GM18507 (cell line): ENCODE data around the gene FGF5.
"Not testable (repeated sequence)": the region's sequence is repeated elsewhere in the genome, so short reads cannot be mapped to it uniquely, and the experiment has no call there.

Experiments
- DNase-seq: peaks from one replicate; pipeline ENCODE4 v3.0.0; 2011; ENCODE audit warnings: low read depth; ENCODE audit not compliant: insufficient read length; ENCODE audit errors: extremely low spot score
- FAIRE-seq: peaks from 2 replicates; lab custom pipeline; 2011; peaks lifted over from hg19 to GRCh38; lab: Jason Lieb, UNC

The FGF5 gene

DNA sequence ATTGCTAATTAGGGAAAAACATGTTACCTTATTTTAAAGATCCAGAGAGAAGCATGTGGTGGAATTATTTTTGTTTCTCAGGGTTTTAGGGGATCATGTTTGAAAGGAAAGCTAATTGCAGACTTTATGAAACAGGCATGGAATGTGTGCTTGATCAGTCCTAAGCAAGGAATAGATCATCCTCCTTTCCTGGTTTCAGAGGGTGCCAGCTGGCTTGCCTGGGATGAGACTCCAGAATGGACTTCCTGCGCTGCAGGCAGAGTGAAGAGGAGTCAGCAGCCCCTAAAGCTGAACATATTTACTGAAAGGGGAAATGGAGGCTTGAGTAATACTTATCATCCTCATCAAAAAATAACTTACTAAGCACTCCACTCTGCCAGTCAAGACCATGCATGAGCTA is 13.3 kb downstream of the FGF5 start:
- FAIRE-seq: no peak
- DNase-seq: no peak

DNA sequence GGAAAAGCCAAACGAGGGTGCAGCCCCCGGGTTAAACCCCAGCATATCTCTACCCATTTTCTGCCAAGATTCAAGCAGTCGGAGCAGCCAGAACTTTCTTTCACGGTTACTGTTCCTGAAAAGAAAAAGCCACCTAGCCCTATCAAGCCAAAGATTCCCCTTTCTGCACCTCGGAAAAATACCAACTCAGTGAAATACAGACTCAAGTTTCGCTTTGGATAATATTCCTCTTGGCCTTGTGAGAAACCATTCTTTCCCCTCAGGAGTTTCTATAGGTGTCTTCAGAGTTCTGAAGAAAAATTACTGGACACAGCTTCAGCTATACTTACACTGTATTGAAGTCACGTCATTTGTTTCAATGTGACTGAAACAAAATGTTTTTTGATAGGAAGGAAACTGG is 20.0 kb downstream of the FGF5 start:
- FAIRE-seq (no peak), DNase-seq (no peak)

DNA sequence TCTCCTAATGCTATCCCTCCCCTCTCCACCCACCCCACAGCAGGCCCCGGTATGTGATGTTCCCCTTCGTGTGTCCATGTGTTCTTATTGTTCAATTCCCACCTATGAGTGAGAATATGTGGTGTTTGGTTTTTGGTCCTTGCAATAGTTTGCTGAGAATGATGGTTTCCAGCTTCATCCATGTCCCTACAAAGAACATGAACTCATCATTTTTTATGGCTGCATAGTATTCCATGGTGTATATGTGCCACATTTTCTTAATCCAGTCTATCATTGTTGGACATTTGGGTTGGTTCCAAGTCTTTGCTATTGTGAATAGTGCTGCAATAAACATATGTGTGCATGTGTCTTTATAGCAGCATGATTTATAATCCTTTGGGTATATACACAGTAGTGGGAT is 24.2 kb downstream of the FGF5 start:
- not testable (repeated sequence) for FAIRE-seq, DNase-seq

DNA sequence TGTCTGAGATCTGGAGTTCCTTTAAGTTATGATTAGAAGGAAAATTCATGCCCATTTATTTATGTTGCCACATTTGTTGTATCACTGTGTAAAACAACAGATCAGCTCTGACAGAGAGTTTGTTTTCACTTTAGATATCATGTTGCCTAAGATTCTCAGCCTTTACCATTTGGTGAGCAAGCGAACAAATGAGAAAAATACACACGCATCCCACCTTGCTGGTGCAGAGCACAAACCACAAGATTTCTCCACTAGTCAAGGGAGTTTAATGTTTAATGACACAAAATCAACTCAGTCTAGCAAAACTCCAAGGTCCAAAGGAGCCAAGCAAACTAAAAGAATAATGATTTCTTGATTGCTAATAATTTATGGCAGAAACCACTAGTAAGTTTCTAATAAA is 27.7 kb downstream of the FGF5 start:
- FAIRE-seq (no peak), DNase-seq (no peak)

DNA sequence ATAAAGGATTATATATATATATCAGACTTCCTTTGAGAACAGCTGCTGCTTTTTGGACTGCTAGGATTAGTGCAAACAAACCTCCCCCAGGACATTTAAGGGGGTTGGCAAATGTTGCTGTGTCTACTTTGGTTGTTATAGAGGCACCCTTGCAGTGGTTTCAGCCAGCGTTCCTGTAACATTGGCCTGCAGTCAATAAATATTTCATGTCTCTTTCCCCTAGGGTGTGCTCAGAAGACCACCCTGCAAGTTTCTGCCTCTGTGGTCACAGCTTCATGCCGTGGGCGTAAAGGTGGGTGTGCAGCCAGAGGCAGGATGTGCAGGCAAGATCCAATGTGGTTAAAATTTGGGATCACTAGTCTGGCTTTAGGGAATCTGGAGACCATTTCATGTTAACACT is 28.9 kb downstream of the FGF5 start:
- DNase-seq: no peak
- no peak for FAIRE-seq

DNA sequence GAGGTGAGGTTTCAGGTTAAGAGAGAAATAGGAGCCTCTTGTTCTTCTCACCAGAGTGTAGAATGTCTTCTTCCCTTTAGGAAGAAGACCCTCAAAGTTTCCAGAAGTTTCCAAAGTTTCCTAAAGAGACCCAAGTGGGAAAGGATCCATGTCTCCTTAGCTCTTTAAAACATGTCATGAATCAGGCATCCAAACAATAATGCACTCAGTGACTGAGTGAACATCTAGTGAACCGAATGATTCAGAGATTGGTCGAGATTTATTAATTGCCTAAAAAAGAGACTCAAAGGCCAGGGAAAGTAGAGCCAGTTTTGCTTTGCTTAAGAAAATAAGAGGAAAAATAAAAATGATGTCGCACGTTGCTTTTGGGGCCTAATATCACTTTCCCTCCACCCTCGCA is 29.4 kb downstream of the FGF5 start:
- no peak for DNase-seq
- no peak for FAIRE-seq

DNA sequence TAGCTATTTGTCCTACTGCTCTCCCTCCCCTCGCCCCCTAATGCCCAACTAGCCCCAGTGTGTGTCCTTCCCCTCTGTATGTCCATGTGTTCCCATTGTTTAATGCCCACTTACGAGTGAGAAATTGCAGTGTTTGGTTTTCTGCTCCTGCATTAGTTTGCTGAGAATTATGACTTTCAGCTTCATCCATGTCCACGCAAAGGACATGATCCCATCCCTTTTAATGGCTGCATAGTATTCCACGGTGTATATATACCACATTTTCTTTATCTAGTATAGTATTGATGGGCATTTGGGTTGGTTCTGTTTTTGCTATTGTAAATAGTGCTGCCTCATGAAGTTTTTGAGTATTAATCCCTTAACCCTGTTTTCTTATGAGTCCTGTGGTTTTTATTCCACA is 35.4 kb downstream of the FGF5 start:
- FAIRE-seq (no peak), DNase-seq (no peak)

DNA sequence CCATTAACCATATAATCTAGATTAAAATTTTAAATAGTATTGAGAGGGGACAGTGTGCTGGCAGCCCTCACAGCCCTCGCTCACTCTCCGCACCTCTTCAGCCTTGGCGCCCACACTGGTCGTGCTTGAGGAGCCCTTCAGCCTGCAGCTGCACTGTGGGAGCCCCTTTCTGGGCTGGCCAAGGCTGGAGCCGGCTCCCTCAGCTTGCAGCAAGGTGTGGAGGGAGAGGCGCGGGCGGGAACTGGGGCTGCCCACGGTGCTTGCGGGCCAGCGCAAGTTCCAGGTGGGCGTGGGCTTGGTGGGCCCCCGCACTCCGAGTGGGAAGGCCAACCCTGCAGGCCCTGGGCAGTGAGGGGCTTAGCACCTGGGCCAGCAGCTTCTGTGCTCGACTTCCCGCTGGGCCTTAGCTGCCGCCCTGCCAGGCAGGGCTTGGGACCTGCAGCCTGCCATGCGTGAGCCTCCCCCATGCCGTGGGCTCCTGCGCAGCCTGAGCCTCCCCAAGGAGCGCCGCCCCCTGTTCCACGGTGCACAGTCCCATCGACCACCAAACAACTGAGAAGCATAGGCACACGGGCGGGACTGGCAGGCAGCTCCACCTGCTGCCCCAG is 36.3 kb downstream of the FGF5 start:
- no peak for FAIRE-seq
- DNase-seq: no peak

DNA sequence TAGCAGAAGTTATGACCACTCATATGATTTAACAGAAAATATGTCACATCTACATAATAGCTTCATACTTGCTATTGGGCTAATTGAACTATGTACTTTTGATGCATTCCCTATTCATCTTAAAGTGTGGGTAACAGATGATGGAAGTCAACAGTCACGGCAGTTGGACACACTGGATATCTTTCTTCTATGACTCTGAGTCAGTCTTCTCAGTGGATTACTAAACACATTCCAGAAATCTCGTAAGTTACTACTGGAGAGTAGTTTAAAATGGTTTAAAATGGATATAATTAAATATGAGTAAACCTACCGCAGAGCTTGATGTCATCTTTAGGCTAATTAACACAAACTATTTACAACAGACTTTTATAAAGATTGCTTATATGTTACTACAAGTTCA is 39.0 kb downstream of the FGF5 start:
- no peak for FAIRE-seq
- no peak for DNase-seq

DNA sequence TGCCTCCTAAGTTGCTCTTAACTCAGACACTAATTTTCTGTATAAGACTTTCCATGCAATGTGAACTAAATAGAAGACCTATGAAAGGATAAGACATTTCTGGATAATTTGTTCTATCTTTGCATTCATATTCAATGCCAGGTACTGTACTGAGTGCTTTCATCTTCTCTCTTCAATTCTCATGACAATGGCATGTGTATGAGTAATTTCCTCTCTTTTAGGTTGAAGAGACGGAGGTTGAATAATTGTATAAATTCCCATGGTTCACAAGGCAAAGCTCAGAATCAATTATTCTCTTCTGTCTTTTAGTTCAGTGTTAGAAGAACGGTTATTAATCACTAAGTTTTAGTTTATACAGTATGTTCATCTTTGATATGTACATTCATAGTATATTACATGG is 39.8 kb downstream of the FGF5 start:
- FAIRE-seq (no peak), DNase-seq (no peak)

DNA sequence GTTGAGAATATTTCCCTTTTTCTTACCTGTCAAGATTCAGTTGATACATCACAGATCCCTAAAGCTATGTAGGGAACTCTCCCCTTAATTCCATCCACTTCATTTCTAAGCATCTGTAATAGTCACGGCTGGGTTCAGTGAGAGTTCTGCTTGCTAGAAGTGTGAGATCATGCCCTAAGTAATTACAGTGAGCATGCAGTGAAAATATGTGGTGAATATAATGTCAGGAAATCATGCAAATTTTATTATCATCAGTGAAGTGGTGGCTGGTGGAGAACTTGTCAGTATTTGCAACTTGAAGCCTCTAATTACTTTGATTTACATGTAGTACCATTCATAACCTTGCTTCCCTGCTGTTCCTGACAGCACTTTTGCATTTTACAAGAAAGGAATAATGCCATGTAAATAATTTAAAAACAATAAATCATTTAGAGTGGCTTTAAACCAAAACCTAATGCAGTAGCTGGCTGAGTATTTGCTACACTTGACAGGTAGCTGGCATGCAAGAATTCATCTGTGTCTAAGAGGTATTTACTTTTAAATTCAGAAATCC is 40.8 kb downstream of the FGF5 start:
- FAIRE-seq: no peak

DNA sequence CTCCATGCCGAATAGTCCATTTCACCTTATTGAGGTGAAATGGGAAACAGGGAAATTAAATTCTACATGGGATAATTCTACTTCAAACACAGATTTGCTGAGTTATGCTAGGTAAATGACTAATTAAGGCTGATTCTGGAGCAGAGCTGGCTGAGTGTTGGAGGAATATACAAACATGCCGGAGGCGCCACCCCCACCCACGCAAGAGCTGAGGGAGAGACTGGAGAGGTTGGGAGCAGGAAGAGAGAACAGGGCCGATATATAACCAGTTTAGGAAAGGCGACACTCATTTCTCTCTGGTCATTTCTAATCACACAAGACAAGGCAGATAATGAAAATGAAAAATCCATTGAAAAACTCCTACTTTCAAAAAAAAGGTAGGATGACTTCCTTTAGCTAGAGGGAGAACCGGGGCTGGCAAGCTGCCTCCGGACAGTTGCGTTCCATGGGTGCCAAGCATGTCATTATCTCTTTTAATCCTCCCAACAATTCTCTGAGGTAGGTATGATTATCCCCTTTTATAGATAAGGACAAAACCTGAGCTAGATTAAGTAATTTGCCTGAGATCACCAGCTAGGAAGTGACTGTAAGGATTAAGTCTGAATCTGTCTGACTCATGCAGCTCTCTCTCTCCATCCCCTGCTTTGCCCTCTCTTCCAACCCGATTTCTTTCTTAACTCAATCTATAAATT is 41.5 kb downstream of the FGF5 start:
- DNase-seq (no peak), FAIRE-seq (no peak)

More for the DNA sequence above, 40.8 kb downstream of the FGF5 start:
- no peak for DNase-seq

DNA sequence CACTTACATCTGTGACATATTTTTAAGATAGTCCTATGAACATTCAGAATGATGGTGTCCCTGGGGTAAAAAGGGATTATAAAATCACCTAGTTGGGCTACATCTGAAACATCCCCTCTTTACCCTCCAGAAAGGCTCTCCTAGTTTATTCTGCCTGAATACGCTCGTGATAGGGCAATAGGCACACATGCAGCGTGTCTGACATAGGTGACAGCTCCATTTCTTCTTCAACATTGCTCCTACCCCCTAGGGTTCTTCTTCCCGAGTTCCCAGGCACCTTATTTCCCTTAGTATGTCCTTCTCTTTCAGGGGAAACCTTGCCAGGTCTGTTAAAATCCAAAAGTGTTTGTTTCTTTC is 42.0 kb downstream of the FGF5 start:
- no peak for DNase-seq
- no peak for FAIRE-seq

DNA sequence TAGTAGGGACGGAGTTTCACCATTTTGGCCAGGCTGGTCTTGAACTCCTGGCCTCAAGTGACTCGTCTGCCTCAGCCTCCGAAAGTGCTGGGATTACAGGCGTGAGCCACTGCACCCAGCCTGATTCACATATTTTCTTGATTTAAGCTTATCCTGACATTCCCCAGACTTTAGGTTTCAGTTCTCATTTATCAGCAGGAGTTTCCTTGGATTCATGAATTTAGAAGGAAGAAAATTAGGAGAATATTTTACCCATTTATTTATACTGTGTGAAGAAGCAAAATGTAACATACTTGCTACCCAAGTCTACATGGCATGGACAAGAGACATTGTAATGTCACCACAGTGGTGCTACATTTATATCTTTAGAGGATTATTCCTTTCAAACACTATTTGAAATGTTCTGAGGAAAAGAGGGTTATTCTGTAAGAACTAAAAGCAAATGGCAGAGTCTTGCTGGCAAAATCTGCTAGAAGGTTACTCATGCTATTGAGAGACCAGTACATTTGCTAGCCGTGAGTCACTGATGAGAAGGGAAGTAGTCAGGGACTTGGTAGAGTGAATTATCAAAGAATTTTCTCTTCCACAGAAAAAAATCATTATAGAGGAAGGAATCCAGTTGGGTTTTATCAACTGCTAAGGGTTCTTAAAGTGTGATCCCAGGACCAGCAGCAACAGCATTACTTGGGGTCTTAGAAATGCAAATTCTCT is 43.0 kb downstream of the FGF5 start:
- DNase-seq: no peak
- no peak for FAIRE-seq

DNA sequence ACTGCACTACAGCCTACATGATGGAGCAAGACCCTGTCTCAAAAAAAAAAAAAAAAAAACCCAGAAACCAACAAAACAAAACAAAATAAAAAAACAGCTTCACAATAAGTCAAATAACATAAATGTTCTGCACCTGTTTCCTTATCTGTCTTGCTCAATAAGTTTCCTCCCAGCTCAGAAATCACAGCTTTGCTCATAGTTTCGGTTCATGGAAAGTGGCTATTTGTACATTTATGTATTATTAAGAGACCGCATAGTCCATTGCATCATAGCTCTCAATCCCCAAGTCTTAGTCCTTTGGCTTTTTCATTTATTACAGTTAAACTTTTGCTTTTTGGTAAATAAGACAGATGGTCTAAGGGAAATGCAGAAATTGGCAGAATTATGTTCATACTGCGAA is 44.7 kb downstream of the FGF5 start:
- no peak for FAIRE-seq
- DNase-seq: no peak

DNA sequence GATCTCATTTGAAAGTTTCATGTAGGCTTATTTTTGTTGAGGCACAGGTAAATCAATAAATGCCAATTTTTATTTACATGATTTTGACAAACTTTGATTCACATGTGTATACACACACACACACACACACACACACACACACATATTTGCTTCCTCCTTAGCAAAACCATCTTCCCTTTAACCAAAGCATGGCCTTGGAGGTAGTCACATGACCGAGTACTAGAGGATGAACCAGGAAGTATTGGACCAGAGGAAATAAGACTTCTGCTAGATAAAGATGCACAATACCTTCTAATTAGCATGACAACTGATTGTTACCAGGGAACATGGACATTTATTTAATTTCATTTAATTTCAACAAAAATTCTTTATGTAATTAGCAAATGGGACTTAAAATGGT is 45.7 kb downstream of the FGF5 start:
- FAIRE-seq (no peak), DNase-seq (no peak)

DNA sequence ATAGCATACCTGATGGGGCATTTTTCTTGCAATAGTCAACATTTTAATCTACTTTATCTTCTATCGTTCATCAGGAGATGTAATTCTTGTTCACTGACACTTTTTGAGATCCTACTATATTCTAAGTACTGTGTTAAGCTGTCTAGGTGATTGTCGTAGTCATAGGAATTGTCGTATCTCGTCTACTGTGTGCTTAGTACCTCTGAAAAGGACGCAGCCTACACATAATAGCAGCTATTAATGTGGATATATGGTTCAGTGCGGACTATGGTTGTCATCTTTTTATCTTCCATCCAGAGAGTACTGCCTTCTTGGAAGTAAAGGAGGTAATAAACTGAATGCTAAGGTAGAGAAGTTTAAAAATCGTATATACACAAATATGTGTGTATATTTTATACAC is 47.2 kb downstream of the FGF5 start:
- FAIRE-seq: no peak

DNA sequence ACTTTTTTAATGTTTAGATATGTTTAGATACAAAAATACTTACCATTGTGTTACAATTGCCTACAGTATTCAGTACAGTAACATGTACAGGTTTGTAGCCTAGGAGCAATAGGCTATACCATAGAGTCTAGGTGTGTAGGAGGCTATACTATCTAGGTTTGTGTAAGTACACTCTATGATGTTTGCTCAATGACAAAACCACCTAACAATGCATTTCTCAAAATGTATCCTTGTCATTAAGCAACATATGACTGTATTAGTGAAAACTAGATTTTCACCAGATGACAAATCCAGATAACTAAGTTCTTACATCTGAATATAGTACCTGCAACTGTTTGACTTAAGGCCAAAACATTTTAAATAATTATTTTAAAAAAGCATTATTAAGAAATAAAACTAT is 49.4 kb downstream of the FGF5 start:
- not testable (repeated sequence) for FAIRE-seq, DNase-seq

More for the DNA sequence above, 47.2 kb downstream of the FGF5 start:
- DNase-seq: no peak

DNA sequence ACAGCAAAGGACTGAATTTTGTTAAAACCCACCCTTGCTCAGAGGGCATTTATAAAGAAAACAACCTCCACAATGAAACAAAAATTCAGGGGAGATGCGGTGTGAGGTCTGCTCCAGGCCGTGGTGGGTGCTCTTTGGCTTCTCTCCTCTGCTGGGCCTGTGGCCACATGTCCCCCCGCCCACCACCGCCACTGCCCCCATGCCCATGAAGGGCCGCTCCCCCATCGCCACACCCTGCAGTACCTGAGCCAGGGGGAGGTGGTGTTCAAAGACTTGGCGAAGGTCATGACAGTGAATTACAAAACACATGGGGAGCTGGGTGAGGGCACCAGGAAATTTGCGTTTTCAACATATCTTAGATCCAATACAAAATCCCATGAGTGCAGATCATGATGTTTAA is 54.9 kb downstream of the FGF5 start:
- DNase-seq (no peak), FAIRE-seq (no peak)

DNA sequence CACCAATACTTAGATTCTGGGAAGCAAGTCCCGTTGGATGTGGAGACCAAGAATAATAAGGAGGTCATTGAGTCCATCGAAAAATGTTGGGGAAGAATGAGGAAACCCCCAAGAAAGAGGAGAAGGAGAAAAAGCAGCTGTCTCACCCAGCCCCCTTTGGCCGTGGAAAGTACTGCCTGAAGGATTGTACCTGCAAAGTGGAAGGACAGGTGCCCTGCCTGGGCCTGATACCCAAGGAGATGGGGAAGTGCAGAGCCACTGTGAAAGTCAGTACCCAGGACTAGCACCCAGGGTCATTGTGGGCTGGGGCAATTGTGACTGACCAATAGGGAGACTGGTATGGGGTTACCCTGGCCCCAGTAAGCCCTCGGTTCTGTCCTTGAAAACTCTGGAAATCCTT is 55.3 kb downstream of the FGF5 start:
- FAIRE-seq (no peak), DNase-seq (no peak)

DNA sequence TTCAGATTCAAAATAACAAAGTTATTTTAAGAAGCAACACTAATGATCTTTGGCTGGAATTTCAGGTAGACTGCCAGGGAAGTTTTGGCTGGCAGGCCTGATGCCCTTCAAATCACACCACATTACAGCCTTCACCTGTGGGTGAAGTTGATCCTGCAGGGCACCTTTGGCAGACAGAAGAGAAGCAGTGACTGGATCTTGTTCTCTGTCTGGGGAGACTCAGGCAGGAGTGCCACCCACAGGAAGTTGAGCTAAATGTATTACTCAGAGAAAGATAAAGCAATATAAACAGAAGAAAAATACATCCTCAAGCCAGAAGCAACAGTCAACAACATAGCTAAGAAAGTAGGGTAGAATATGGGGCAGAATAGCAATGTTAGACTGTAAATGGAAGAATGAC is 56.3 kb downstream of the FGF5 start:
- DNase-seq (no peak), FAIRE-seq (no peak)
